HUDEP-2 (cell line): ENCODE results near the gene APBA2.
A peak's percentile ranks its signal among the peaks of the same experiment; 100 is the strongest.

ENCODE experiments used
- DNase-seq, 76 experiments: peaks; one replicate each; lab custom pipeline; 2025; ENCODE audit not compliant: unreplicated experiment in 76 of 76; lab: John Stamatoyannopoulos, UW

The APBA2 gene

DNA sequence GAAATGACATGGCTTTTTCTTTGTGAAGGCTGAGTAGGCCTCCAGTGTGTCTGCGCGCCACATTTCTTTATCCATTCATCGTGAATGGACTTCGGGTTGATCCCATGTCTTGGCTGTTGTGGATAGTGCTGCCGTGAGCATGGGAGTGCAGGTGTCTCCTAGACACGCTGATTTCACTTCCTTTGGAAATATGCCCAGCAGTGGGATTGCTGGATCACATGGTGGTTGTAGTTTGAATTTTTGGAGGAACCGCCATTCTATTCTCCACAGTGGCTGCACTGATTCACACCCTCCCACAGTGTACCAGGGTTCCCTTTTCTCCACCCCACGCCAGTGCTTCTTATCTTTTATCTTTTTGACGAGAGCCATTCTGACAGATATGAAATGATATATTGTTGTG, 212.2 kb downstream of the APBA2 start:
- DNase-seq, result no peak

DNA sequence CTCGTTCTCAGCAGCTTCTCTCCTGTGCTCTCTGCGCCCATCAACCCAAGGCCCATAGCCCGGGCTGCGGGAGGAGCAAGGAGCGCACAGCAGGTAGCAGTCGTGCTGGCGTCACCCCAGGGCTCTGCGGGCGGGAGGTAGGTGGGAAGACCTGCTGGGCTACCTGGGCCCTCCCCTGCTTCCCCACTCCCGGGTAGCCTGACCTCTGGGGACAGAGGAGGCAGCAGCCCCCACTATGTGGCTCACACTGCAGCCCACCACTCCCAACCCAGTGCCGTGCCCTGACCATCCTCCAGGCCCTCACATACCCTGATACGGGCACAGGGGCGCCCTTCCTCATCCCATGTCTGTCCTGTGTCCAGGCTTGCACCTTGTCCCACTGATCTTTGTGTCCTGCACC, 212.9 kb downstream of the APBA2 start:
- DNase-seq, result no peak

DNA sequence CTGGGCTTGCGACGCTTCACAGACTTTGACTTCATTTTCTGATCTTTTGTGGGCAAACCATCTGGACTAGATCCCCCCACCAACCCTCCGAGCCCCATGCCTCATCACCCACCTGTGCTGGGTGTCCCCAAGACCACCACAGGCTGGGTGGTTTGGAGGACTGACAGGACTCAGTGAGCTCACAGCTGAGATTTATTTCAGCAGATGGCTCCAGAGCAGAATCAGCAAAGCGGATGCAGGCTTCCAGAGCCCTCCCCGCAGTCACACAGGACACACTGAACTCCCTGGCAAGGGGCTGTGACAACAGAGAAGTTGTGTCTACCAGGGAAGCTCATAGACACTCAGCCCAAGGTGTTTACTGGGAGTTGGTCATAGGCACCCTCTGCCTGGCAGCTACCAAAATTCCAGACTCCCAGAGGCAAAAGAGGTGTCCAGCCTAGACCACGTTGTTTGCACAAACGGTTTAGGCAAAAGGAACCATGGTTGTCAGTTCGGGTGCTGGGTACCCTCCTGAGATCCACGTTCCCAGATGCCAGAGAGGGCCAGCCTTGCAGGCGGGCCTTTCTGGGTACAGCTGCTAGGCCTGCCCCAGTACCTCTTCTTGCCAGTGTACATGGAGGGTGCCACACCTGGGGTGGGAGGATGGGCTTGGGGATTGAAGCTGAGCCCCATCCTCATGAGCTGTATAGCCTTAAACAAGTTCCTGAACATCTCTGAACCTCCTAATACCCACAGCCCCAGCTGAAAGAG, 213.5 kb downstream of the APBA2 start:
- no peak for DNase-seq

DNA sequence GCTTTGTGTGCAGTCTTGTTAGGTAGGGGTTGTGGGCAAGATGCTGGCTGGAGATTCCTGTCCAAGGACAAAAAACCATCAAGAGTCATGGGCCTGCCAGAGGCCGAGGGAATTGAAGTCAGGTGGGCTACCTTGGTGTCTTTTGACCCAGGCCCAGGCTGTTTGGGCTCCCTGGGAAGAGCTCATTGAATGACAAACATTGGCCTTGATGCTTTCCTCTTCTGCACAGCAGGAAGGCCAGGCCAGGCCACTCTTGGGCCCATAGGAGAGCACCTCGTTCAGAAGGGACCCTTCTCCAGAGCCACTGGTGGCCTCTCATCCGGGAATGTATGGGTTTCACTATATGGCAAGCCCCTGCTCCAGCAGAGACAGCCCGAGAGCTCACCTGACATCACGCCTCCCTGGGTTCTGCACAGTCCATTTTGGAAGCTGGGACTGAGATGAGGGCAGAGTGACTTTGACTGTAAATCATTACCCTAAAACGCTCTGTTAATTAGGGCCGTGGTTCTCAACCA, 214.8 kb downstream of the APBA2 start:
- no peak for DNase-seq

DNA sequence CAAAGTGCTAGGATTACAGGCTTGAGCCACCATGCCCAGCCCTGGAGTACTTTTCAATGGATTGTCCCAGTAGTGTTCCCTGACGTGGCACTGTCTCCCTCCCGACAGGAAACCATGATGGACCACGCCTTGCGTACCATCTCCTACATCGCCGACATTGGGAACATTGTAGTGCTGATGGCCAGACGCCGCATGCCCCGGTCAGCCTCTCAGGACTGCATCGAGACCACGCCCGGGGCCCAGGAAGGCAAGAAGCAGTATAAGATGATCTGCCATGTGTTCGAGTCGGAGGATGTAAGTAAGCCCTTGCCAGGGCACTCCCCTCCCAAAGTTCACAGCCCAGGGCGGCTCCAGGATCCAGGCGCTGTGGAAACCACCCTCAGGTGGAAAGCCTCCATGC, 215.7 kb downstream of the APBA2 start:
- DNase-seq, result no peak

- DNase-seq, result peak in 48 of 76 experiments; percentile 4 to 49 (median 22)
Measured at GRCh38 chr15:29102173-29102794, 216.5 kb downstream of the APBA2 start.

DNA sequence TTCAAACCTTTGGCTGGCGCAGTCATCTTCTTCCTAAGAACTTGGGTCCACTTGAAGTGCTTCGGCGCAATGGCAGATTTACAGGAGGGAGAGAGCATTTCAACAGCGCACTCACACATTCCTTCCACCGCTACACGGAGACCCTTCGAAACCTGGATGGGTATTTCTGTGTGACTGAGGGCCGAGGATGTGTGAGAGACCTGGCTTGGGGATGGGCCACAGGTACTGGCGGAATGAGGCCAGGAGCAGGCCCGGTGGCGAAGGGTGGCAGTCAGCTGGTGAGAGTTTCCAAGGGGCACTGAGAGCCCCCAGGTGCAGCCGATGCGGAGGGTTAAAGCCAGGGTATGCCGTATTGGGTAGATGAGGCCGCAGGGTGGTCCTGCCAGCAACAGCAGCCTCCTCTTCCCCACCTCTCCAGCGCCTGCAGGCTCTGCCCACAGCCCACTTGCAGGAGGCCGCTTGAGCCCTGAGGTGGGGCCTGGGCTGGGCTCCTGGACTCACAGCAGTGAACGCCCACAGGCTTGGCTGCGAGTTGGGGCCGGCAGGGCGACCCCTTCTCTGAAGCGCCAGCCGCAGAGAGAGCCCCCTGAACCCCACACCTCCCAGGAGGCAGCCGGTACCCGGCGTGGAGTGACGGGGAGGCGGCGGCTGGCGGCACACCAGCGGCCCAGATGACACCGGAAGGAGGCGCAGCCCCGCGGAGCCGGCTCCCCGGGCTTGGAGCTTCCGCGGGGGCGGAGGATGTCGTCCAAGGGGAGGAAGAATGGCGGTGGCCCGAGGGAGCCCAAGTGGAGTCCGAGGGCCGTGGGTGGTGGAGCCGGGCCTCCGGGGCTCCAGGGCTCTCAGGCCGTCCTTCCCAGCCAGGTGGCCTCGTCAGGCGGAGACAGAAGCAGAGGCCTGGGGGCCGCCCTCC, 217.4 kb downstream of the APBA2 start:
- no peak for DNase-seq

- DNase-seq, result peak in 38 of 76 experiments; percentile 1 to 53 (median 18)
Measured at GRCh38 chr15:29103824-29104565, 218.2 kb downstream of the APBA2 start.

GRCh38 chr15:29104566-29104880, 218.7 kb downstream of the APBA2 start:
- DNase-seq, result no peak

- DNase-seq, result no peak
Measured at GRCh38 chr15:29105151-29105854, 219.5 kb downstream of the APBA2 start.

GRCh38 chr15:29106116-29106515, 220.3 kb downstream of the APBA2 start:
- no peak for DNase-seq

DNA sequence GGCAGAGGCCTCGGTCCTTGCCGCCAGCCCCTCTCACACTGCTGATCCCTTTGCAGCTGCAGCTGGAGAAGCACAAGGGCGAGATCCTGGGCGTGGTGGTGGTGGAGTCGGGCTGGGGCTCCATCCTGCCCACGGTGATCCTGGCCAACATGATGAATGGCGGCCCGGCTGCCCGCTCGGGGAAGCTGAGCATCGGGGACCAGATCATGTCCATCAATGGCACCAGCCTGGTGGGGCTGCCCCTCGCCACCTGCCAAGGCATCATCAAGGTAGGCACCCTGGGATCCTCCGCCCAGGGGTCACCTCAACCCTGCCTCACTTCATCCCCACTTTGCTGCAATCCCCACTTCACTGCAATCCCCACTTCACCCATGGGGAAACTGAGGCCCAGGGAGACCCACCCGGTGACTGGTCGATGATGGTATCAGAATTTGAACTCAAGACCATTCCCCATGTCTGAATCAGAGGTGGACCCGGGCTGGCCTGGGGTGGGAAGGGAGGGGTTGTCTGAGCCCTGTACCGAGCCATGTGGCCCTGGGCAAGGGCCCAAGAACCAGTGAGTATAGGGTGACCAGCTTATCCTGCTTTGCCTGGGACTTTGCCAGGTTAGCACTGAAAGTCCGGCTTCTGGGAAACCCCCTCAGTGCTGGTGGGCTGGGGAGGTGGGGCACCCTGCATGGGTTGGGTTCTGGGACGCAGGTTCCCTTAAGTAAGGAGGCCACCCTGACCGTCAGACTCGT, 220.9 kb downstream of the APBA2 start:
- DNase-seq, result no peak

- no peak for DNase-seq
Measured at GRCh38 chr15:29107291-29107890, 221.6 kb downstream of the APBA2 start.

GRCh38 chr15:29107971-29108645, 222.3 kb downstream of the APBA2 start:
- no peak for DNase-seq

DNA sequence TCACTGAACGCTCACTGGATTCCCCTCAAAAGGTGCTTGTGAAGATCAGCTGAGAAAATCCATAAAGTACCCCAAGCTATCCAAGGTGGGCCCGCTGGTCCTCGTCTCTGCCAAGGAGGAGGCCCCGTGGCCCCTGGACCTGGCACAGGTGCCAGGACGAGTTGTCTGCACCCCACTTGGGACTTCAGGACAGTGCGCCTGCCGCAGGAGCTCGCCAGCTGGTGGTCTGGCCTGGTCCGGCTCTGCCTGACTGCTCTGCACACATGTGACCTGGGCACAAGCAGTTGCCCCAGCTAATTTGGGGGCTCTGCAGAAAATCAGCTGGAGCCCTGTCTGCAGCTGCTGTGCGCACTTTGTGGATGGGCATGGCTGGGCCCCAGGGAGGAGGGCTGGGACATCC, 224.0 kb downstream of the APBA2 start:
- DNase-seq, result no peak

DNA sequence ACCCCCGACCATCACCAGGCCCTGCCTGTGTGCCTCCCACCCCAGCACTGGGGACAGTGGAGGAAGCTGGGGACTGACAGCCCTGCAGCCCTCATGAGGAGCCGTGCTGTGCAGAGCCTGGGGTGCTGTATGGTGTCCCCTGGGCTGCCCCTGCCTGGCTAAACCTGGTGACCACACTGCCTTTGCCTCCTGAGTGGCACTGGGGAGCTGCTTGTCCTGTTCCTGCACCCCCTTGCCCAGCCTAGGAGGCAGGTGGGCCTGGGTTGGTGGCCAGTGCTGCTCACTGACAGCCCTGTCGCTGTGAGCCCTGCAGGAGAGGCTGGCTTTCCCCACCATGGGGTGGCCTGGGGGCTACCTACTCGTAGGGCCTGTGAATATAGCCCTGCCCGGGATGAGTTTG, 224.4 kb downstream of the APBA2 start:
- no peak for DNase-seq

- no peak for DNase-seq
Measured at GRCh38 chr15:29110733-29111132, 225.0 kb downstream of the APBA2 start.

GRCh38 chr15:29111705-29112281, 226.0 kb downstream of the APBA2 start:
- DNase-seq, result no peak
